HL-60 (cell line): ENCODE data around the gene BCL10.

Source experiments
- POLR2AphosphoS5 ChIP-seq: IDR thresholded peaks from 2 replicates; pipeline ENCODE4 v1.6.1; 2012; ENCODE audit warnings: low read depth
- REST ChIP-seq: IDR thresholded peaks from 2 replicates; pipeline ENCODE4 v1.6.1; 2012; ENCODE audit warnings: low read depth; ENCODE audit not compliant: insufficient replicate concordance
- TF ChIP-seq, protein P1 (sequence below): IDR thresholded peaks from one replicate; pipeline ENCODE4 v1.5.1; 2011; ENCODE audit warnings: low read length, control low read depth, inconsistent platforms; ENCODE audit not compliant: insufficient read depth

GRCh38 chr1:85297855-85298629 is 21.6 kb upstream of the BCL10 start:
- TF ChIP-seq, protein P1, sequence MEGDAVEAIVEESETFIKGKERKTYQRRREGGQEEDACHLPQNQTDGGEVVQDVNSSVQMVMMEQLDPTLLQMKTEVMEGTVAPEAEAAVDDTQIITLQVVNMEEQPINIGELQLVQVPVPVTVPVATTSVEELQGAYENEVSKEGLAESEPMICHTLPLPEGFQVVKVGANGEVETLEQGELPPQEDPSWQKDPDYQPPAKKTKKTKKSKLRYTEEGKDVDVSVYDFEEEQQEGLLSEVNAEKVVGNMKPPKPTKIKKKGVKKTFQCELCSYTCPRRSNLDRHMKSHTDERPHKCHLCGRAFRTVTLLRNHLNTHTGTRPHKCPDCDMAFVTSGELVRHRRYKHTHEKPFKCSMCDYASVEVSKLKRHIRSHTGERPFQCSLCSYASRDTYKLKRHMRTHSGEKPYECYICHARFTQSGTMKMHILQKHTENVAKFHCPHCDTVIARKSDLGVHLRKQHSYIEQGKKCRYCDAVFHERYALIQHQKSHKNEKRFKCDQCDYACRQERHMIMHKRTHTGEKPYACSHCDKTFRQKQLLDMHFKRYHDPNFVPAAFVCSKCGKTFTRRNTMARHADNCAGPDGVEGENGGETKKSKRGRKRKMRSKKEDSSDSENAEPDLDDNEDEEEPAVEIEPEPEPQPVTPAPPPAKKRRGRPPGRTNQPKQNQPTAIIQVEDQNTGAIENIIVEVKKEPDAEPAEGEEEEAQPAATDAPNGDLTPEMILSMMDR = no peak
- TF ChIP-seq REST (no peak), POLR2AphosphoS5 (no peak)
